ENCODE data around the gene RRP8. TPM values are rescaled to one million over a fixed set of nuclear protein-coding genes. Genes with fewer than 3 reads are reported as not detected.

RRP8 gene
- total RNA-seq, 1 experiment from 2014 or later: 16.0 TPM

DNA sequence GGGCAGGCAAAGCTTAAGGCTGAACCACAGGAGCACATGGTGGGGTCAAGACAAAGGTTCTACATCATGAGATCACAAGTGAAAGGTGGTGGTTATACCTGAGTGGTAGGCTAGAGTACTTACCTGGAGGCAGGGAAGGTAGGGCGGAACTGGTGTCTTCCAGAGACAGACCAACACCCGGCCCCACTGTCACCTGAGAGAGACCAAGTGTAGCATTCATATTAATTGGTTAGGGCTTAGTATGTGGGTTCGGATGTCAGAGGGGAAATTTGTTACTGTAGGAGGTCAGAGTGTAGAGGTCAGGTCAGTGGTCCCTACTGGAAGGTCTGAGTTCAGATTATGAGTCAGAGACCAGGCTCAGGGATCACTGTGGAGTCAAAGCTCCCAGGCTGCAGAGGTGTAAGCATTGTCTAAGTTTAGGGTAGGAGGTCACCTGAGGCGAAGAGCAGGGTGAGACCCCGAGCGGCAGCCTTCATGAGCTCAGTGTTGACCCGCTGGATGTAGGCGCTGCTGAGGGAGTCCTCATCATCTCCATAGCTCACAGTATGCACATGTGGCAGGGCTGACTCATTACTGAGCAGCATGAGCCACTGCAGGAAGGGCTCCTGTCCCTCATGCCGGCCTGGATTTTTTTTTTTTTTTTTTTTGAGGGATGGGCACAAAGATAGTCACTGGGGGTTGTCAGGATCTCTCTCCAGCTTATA lies 12.6 kb upstream of the RRP8 start:
- Histone ChIP-seq H3K79me1 (ENCODE audit: insufficient read depth, low read depth, low read length, poor library complexity, severe bottlenecking) (no peaks in the 10 kb centered on the region), H3K9ac (ENCODE audit: extremely low read depth, insufficient read length, low read length) (no peak overlapping the region), H3K14ac (ENCODE audit: insufficient read depth, low read length) (no peak overlapping the region), H3K27me3 (ENCODE audit: insufficient read depth, low read length) (no peaks in the 10 kb centered on the region), H4K5ac (ENCODE audit: insufficient read length, low read depth, low read length) (no peak overlapping the region), H2BK12ac (ENCODE audit: insufficient read length, low read depth, low read length) (no peak overlapping the region), H2AFZ (ENCODE audit: low read length) (no peak overlapping the region), H4K20me1 (ENCODE audit: control insufficient read depth, insufficient read depth, insufficient read length) (no peaks in the 10 kb centered on the region), H2BK20ac (ENCODE audit: low read depth, low read length, poor library complexity, severe bottlenecking) (no peak overlapping the region), H4K8ac (replicated peaks; ENCODE audit: insufficient read length, low read depth, low read length) (no peak overlapping the region), H4K91ac (ENCODE audit: insufficient read length, low read depth, low read length) (no peak overlapping the region), H3K79me2 (ENCODE audit: insufficient read depth, low read length) (no peaks in the 10 kb centered on the region), H2BK120ac (ENCODE audit: low read depth, low read length, poor library complexity, severe bottlenecking) (no peak overlapping the region), H3K23me2 (ENCODE audit: insufficient read length, low read depth, low read length, poor library complexity, severe bottlenecking) (peaks cover 20% of the 10 kb centered on the region), H3K18ac (ENCODE audit: insufficient read length, low read depth, low read length) (no peak overlapping the region), H3K27ac (ENCODE audit: insufficient read length, low read depth, low read length) (no peak overlapping the region), H3K9me3 (ENCODE audit: control insufficient read depth, low read depth, low read length) (no peaks in the 10 kb centered on the region), H3K4me1 (ENCODE audit: insufficient read depth, low read length) (no peaks in the 10 kb centered on the region), H3K23ac (ENCODE audit: insufficient read length, low read depth, low read length) (no peak overlapping the region), H2AK5ac (ENCODE audit: insufficient read length, low read length) (no peak overlapping the region), H3T11ph (ENCODE audit: low read length) (no peak overlapping the region), H2BK5ac (ENCODE audit: insufficient read length, low read length) (no peak overlapping the region), H3K4ac (ENCODE audit: low read depth, low read length) (no peak overlapping the region), H3K56ac (ENCODE audit: insufficient read length, low read depth, low read length) (no peak overlapping the region), H2BK15ac (ENCODE audit: low read depth, low read length) (no peak overlapping the region), H3K4me2 (ENCODE audit: insufficient read depth, insufficient read length, low read length) (no peak overlapping the region)
- no peak overlapping the region for H3K27ac Mint-ChIP-seq
- DNase-seq: no peak
- TF ChIP-seq, protein P1, sequence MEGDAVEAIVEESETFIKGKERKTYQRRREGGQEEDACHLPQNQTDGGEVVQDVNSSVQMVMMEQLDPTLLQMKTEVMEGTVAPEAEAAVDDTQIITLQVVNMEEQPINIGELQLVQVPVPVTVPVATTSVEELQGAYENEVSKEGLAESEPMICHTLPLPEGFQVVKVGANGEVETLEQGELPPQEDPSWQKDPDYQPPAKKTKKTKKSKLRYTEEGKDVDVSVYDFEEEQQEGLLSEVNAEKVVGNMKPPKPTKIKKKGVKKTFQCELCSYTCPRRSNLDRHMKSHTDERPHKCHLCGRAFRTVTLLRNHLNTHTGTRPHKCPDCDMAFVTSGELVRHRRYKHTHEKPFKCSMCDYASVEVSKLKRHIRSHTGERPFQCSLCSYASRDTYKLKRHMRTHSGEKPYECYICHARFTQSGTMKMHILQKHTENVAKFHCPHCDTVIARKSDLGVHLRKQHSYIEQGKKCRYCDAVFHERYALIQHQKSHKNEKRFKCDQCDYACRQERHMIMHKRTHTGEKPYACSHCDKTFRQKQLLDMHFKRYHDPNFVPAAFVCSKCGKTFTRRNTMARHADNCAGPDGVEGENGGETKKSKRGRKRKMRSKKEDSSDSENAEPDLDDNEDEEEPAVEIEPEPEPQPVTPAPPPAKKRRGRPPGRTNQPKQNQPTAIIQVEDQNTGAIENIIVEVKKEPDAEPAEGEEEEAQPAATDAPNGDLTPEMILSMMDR (conservative IDR thresholded peaks at IDR 0.05): no peak
- H3K4me3 Mint-ChIP-seq: peak overlapping the region in 1 of 2 experiments; percentile 3; a peak in 1 of 5 replicates
- H3K36me3 Mint-ChIP-seq (ENCODE audit: insufficient read depth in 1 of 3, low read depth in 3 of 3): peaks cover 6 to 23% (median 16%) of the 10 kb centered on the region in 3 experiments; a peak in 6 of 7 replicates
- peaks cover 4 to 5% of the 10 kb centered on the region in 2 experiments for H3K4me1 Mint-ChIP-seq
- no CpG with 5 or more reads among the region's 9 CpGs for WGBS (ENCODE audit: extremely low coverage, insufficient read length, low lambda C conversion rate)
- no peaks in the 10 kb centered on the region for H3K9me3 Mint-ChIP-seq
- H3K27me3 Mint-ChIP-seq (ENCODE audit: low read depth): no peaks in the 10 kb centered on the region; the same call in 1 of the 2 replicates
